Stimulated activated CD4-positive, alpha-beta T cell treated with anti-CD3 and anti-CD28 coated beads, Interleukin-4, amount 100 ng/mL, for 48 hours (primary cell): ENCODE measurements around the gene DACT2.
"Not testable (repeated sequence)": the region's sequence is repeated elsewhere in the genome, so short reads cannot be mapped to it uniquely, and the experiment has no call there.

ENCODE experiments used
- DNase-seq, 2 donors: peaks; one replicate each; pipeline ENCODE4 v3.0.0-alpha.2; 2020; ENCODE audit warnings: low read depth in 2 of 2

Gene DACT2

GRCh38 chr6:168282985-168283685 lies 36.4 kb downstream of the DACT2 start:
- no peak for DNase-seq

- no peak for DNase-seq
These were observed 37.8 kb downstream of the DACT2 start for GRCh38 chr6:168281826-168282225.

GRCh38 chr6:168281314-168281713 lies 38.3 kb downstream of the DACT2 start:
- DNase-seq, result not testable (repeated sequence)

- DNase-seq, result no peak
These were observed 38.7 kb downstream of the DACT2 start for GRCh38 chr6:168280899-168281245.

GRCh38 chr6:168280020-168280898 lies 39.3 kb downstream of the DACT2 start:
- DNase-seq, result no peak

GRCh38 chr6:168279403-168279935 lies 40.1 kb downstream of the DACT2 start:
- no peak for DNase-seq

GRCh38 chr6:168278904-168279303 lies 40.7 kb downstream of the DACT2 start:
- DNase-seq, result no peak

GRCh38 chr6:168277274-168277669 lies 42.3 kb downstream of the DACT2 start:
- no peak for DNase-seq

GRCh38 chr6:168276576-168277273 lies 42.9 kb downstream of the DACT2 start:
- no peak for DNase-seq

GRCh38 chr6:168275168-168275567 lies 44.4 kb downstream of the DACT2 start:
- no peak for DNase-seq

- DNase-seq, result no peak
These were observed 45.3 kb downstream of the DACT2 start for GRCh38 chr6:168274037-168274952.

- no peak for DNase-seq
These were observed 46.0 kb downstream of the DACT2 start for GRCh38 chr6:168273441-168274036.

- no peak for DNase-seq
These were observed 46.9 kb downstream of the DACT2 start for GRCh38 chr6:168272415-168273325.

- DNase-seq, result no peak
These were observed 49.1 kb downstream of the DACT2 start for GRCh38 chr6:168270274-168271172.

- DNase-seq, result no peak
These were observed 49.9 kb downstream of the DACT2 start for GRCh38 chr6:168269455-168270243.

- DNase-seq, result no peak
These were observed 50.8 kb downstream of the DACT2 start for GRCh38 chr6:168268755-168269154.

GRCh38 chr6:168267779-168268178 lies 51.8 kb downstream of the DACT2 start:
- DNase-seq, result not testable (repeated sequence)
